ENCODE measurements around the gene EHD3. TPM values are rescaled to one million over a fixed set of nuclear protein-coding genes. Genes with fewer than 3 reads are reported as not detected.

Gene EHD3
- total RNA-seq, 1 donor from 2014 or later: 3.9 TPM

- H3K4me1 ChIP-seq: peaks cover 10% of the 10 kb centered on the region
- no peaks in the 10 kb centered on the region for H3K9me3 Mint-ChIP-seq
- no peak for DNase-seq (ENCODE audit: low spot score)
These were observed 2.7 kb downstream of the EHD3 start for GRCh38 chr2:31236433-31237205.

GRCh38 chr2:31237348-31238017 lies 3.5 kb downstream of the EHD3 start:
- Histone ChIP-seq H3K27ac (no peak overlapping the region), H3K4me1 (peaks cover 10% of the 10 kb centered on the region), H3K9me3 (ENCODE audit: low read depth) (no peaks in the 10 kb centered on the region), H2AFZ (replicated peaks) (no peak overlapping the region), H3K4me2 (no peak overlapping the region), H3K36me3 (no peaks in the 10 kb centered on the region), H4K20me1 (ENCODE audit: low read depth) (peaks cover 6% of the 10 kb centered on the region), H3K4me3 (no peak overlapping the region), H3K79me2 (ENCODE audit: low read depth) (peaks cover 5% of the 10 kb centered on the region), H3K9ac (no peak overlapping the region), H3F3A (ENCODE audit: low read depth) (no peaks in the 10 kb centered on the region), H3K27me3 (peaks cover 9% of the 10 kb centered on the region)
- DNase-seq (ENCODE audit: low spot score): no peak
- Mint-ChIP-seq H3K27ac (no peak overlapping the region), H3K27me3 (ENCODE audit: insufficient read depth, low read depth) (peaks cover 4% of the 10 kb centered on the region), H3K4me1 (peaks cover 26% of the 10 kb centered on the region), H3K4me3 (no peak overlapping the region), H3K36me3 (no peaks in the 10 kb centered on the region), H3K9me3 (no peaks in the 10 kb centered on the region)
- TF ChIP-seq EZH2phosphoT487 (IDR thresholded peaks at IDR 0.05) (no peak), EZH2 (IDR thresholded peaks at IDR 0.05) (no peak), CTCF (IDR thresholded peaks at IDR 0.05) (no peak)

More at GRCh38 chr2:31236433-31237205, 2.7 kb downstream of the EHD3 start:
- Mint-ChIP-seq H3K4me1 (peaks cover 34% of the 10 kb centered on the region), H3K27ac (no peak overlapping the region), H3K36me3 (no peaks in the 10 kb centered on the region), H3K4me3 (no peak overlapping the region), H3K27me3 (ENCODE audit: insufficient read depth, low read depth) (peaks cover 5% of the 10 kb centered on the region)
- no peak for TF ChIP-seq EZH2phosphoT487 (IDR thresholded peaks at IDR 0.05)
- no peak for TF ChIP-seq EZH2 (IDR thresholded peaks at IDR 0.05)
- no peak for TF ChIP-seq CTCF (IDR thresholded peaks at IDR 0.05)
- Histone ChIP-seq H3K36me3 (no peaks in the 10 kb centered on the region), H3K79me2 (ENCODE audit: low read depth) (peaks cover 5% of the 10 kb centered on the region), H3K4me3 (no peak overlapping the region), H3K4me2 (no peak overlapping the region), H3K27me3 (peaks cover 9% of the 10 kb centered on the region), H2AFZ (replicated peaks) (no peak overlapping the region), H4K20me1 (ENCODE audit: low read depth) (peaks cover 6% of the 10 kb centered on the region), H3F3A (ENCODE audit: low read depth) (no peaks in the 10 kb centered on the region), H3K27ac (no peak overlapping the region), H3K9ac (no peak overlapping the region), H3K9me3 (ENCODE audit: low read depth) (no peaks in the 10 kb centered on the region)

- Mint-ChIP-seq H3K27ac (no peak overlapping the region), H3K9me3 (no peaks in the 10 kb centered on the region), H3K4me1 (peaks cover 21% of the 10 kb centered on the region), H3K4me3 (no peak overlapping the region), H3K27me3 (ENCODE audit: insufficient read depth, low read depth) (peaks cover 4% of the 10 kb centered on the region), H3K36me3 (no peaks in the 10 kb centered on the region)
- Histone ChIP-seq H3K4me2 (no peak overlapping the region), H3K9ac (no peak overlapping the region), H3F3A (ENCODE audit: low read depth) (no peaks in the 10 kb centered on the region), H3K4me3 (no peak overlapping the region), H3K4me1 (peaks cover 8% of the 10 kb centered on the region), H3K36me3 (no peaks in the 10 kb centered on the region), H3K27ac (no peak overlapping the region), H3K27me3 (peaks cover 9% of the 10 kb centered on the region), H4K20me1 (ENCODE audit: low read depth) (peaks cover 6% of the 10 kb centered on the region), H3K79me2 (ENCODE audit: low read depth) (peaks cover 5% of the 10 kb centered on the region), H3K9me3 (ENCODE audit: low read depth) (no peaks in the 10 kb centered on the region), H2AFZ (replicated peaks) (no peak overlapping the region)
- TF ChIP-seq EZH2phosphoT487 (IDR thresholded peaks at IDR 0.05): no peak
- no peak for TF ChIP-seq CTCF (IDR thresholded peaks at IDR 0.05)
- TF ChIP-seq EZH2 (IDR thresholded peaks at IDR 0.05): no peak
- DNase-seq (ENCODE audit: low spot score): no peak
These were observed 4.4 kb downstream of the EHD3 start for GRCh38 chr2:31238126-31238905.
